ENCODE data around the gene ALAS2.

DNA sequence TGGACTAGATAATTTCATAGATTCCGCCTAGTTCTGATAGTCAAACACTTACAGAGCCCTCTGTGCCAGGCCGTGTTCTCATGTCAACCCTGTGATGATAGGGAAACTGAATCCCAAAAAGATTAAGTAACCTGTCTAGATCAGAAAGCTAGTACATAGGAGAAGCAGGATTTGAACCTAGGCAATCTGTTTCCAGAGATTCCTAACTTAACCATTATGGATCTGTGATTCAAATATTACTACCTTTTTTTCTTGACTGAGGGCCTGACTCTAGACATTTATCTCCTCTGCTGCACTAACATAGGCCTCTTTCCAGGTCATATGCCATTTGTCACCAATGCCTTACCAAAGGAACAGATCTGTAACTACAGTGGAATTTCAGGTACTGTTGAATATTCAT, 1.5 kb downstream of the ALAS2 start:
- TF ChIP-seq ZNF785 (tag by site-specific recombination; IDR thresholded peaks at IDR 0.05) (no peak), CTCF (tag by site-specific recombination; IDR thresholded peaks at IDR 0.05) (no peak), ZNF239 (tag by site-specific recombination; IDR thresholded peaks at IDR 0.05) (no peak), PRDM10 (tag by site-specific recombination; IDR thresholded peaks at IDR 0.05) (no peak), ZNF624 (tag by site-specific recombination; IDR thresholded peaks at IDR 0.05) (no peak), ZEB2 (tag by site-specific recombination; IDR thresholded peaks at IDR 0.05) (no peak), PBX3 (CRISPR knock-in tag; IDR thresholded peaks at IDR 0.05) (no peak), ZNF24 (tag by site-specific recombination; IDR thresholded peaks at IDR 0.05) (no peak)
- TF ChIP-seq, protein P1, sequence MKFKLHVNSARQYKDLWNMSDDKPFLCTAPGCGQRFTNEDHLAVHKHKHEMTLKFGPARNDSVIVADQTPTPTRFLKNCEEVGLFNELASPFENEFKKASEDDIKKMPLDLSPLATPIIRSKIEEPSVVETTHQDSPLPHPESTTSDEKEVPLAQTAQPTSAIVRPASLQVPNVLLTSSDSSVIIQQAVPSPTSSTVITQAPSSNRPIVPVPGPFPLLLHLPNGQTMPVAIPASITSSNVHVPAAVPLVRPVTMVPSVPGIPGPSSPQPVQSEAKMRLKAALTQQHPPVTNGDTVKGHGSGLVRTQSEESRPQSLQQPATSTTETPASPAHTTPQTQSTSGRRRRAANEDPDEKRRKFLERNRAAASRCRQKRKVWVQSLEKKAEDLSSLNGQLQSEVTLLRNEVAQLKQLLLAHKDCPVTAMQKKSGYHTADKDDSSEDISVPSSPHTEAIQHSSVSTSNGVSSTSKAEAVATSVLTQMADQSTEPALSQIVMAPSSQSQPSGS (tag by site-specific recombination; IDR thresholded peaks at IDR 0.05; ENCODE audit: low read depth): no peak
- TF ChIP-seq, protein P2, sequence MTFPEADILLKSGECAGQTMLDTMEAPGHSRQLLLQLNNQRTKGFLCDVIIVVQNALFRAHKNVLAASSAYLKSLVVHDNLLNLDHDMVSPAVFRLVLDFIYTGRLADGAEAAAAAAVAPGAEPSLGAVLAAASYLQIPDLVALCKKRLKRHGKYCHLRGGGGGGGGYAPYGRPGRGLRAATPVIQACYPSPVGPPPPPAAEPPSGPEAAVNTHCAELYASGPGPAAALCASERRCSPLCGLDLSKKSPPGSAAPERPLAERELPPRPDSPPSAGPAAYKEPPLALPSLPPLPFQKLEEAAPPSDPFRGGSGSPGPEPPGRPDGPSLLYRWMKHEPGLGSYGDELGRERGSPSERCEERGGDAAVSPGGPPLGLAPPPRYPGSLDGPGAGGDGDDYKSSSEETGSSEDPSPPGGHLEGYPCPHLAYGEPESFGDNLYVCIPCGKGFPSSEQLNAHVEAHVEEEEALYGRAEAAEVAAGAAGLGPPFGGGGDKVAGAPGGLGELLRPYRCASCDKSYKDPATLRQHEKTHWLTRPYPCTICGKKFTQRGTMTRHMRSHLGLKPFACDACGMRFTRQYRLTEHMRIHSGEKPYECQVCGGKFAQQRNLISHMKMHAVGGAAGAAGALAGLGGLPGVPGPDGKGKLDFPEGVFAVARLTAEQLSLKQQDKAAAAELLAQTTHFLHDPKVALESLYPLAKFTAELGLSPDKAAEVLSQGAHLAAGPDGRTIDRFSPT (tag by site-specific recombination; IDR thresholded peaks at IDR 0.05): no peak
- TF ChIP-seq, protein P3, sequence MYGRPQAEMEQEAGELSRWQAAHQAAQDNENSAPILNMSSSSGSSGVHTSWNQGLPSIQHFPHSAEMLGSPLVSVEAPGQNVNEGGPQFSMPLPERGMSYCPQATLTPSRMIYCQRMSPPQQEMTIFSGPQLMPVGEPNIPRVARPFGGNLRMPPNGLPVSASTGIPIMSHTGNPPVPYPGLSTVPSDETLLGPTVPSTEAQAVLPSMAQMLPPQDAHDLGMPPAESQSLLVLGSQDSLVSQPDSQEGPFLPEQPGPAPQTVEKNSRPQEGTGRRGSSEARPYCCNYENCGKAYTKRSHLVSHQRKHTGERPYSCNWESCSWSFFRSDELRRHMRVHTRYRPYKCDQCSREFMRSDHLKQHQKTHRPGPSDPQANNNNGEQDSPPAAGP (tag by site-specific recombination; IDR thresholded peaks at IDR 0.05): no peak
- TF ChIP-seq, protein P4, sequence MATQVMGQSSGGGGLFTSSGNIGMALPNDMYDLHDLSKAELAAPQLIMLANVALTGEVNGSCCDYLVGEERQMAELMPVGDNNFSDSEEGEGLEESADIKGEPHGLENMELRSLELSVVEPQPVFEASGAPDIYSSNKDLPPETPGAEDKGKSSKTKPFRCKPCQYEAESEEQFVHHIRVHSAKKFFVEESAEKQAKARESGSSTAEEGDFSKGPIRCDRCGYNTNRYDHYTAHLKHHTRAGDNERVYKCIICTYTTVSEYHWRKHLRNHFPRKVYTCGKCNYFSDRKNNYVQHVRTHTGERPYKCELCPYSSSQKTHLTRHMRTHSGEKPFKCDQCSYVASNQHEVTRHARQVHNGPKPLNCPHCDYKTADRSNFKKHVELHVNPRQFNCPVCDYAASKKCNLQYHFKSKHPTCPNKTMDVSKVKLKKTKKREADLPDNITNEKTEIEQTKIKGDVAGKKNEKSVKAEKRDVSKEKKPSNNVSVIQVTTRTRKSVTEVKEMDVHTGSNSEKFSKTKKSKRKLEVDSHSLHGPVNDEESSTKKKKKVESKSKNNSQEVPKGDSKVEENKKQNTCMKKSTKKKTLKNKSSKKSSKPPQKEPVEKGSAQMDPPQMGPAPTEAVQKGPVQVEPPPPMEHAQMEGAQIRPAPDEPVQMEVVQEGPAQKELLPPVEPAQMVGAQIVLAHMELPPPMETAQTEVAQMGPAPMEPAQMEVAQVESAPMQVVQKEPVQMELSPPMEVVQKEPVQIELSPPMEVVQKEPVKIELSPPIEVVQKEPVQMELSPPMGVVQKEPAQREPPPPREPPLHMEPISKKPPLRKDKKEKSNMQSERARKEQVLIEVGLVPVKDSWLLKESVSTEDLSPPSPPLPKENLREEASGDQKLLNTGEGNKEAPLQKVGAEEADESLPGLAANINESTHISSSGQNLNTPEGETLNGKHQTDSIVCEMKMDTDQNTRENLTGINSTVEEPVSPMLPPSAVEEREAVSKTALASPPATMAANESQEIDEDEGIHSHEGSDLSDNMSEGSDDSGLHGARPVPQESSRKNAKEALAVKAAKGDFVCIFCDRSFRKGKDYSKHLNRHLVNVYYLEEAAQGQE (tag by site-specific recombination; IDR thresholded peaks at IDR 0.05): no peak
